ENCODE measurements around the gene WWOX. TPM values are rescaled to one million over a fixed set of nuclear protein-coding genes. Genes with fewer than 3 reads are reported as not detected.

WWOX gene
- total and polyA plus RNA-seq, 2 of the 8 experiments (the other 6 are each of a cell fraction or from before 2014, with no cell fraction given) = 5.4 to 16.7 TPM

- no peak for DNase-seq (ENCODE audit: low read depth in 1 of 2, low spot score in 2 of 2)
- Histone ChIP-seq H4K8ac (ENCODE audit: extremely low read depth, insufficient read depth, low read length) (no peak overlapping the region), H4K91ac (replicated peaks; ENCODE audit: insufficient read length, low read length) (no peak overlapping the region), H3K56ac (replicated peaks; ENCODE audit: insufficient read length, low read depth, low read length) (no peak overlapping the region), H3K4ac (replicated peaks; ENCODE audit: insufficient read length, low read depth, low read length) (no peak overlapping the region), H2AFZ (ENCODE audit: low read length) (no peak overlapping the region), H4K20me1 (replicated peaks in 1 of 2; ENCODE audit: control insufficient read depth in 1 of 2, insufficient read depth in 2 of 2, low read length in 2 of 2) (no peaks in the 10 kb centered on the region), H3K4me3 (ENCODE audit: extremely low read depth in 1 of 4, insufficient read depth in 2 of 4, low read depth in 3 of 4, low read length in 4 of 4) (no peak overlapping the region), H4K5ac (ENCODE audit: insufficient read length, low read depth, low read length) (no peak overlapping the region), H3K79me1 (ENCODE audit: low read depth, low read length) (no peaks in the 10 kb centered on the region), H2BK5ac (ENCODE audit: low read depth, low read length) (no peak overlapping the region), H3K4me1 (replicated peaks in 1 of 4; ENCODE audit: control insufficient read depth in 3 of 4, insufficient read depth in 4 of 4, low read length in 3 of 4) (no peaks in the 10 kb centered on the region), H2BK15ac (ENCODE audit: low read length) (no peak overlapping the region), H2BK20ac (ENCODE audit: low read length) (no peak overlapping the region), H3K36me3 (ENCODE audit: control insufficient read depth in 2 of 4, insufficient read depth in 4 of 4, low read length in 3 of 4) (no peaks in the 10 kb centered on the region), H3K23me2 (ENCODE audit: low read depth, low read length) (no peaks in the 10 kb centered on the region), H3K4me2 (ENCODE audit: insufficient read depth in 1 of 2, low read depth in 2 of 2, low read length in 2 of 2) (no peak overlapping the region), H3K23ac (ENCODE audit: insufficient read length) (no peak overlapping the region), H3K9me3 (ENCODE audit: insufficient read depth in 2 of 2, low read depth in 1 of 2, low read length in 1 of 2) (no peaks in the 10 kb centered on the region), H2BK120ac (replicated peaks; ENCODE audit: low read depth, low read length) (no peak overlapping the region), H2AK5ac (ENCODE audit: low read depth, low read length) (no peak overlapping the region), H3K27ac (ENCODE audit: low read depth, low read length) (no peak overlapping the region), H3K18ac (ENCODE audit: extremely low read depth, low read length) (no peak overlapping the region), H2BK12ac (ENCODE audit: low read depth, low read length) (no peak overlapping the region), H3K79me2 (ENCODE audit: control insufficient read depth in 1 of 2, insufficient read depth in 2 of 2, low read length in 2 of 2) (no peaks in the 10 kb centered on the region), H3K9ac (replicated peaks in 1 of 4; ENCODE audit: extremely low read depth in 1 of 4, low read depth in 3 of 4, low read length in 3 of 4) (no peak overlapping the region), H3K27me3 (replicated peaks in 1 of 4; ENCODE audit: control insufficient read depth in 3 of 4, extremely low read depth in 1 of 4, insufficient read depth in 3 of 4, low read length in 3 of 4) (no peaks in the 10 kb centered on the region), H3K14ac (ENCODE audit: insufficient read length) (no peak overlapping the region)
- 74% methylated on average over 4 of the region's 4 CpGs; no CpG with 5 or more reads in 1 of the 2 experiments for WGBS, 2 experiments (ENCODE audit: extremely low coverage in 1 of 2, insufficient coverage in 1 of 2, insufficient read length in 1 of 2, insufficient replicate concordance in 2 of 2, low coverage in 1 of 2, low lambda C conversion rate in 2 of 2, missing lambda C conversion rate in 1 of 2)
- ChIA-PET CTCF (ENCODE audit: partially characterized antibody) (interaction anchor here (0.9 kb wide), 1 partner anchor 260 kb away, joined by 3 read pairs; no protein-coding TSS in a partner anchor), POLR2A (ENCODE audit: partially characterized antibody) (no interaction called here)
- TF ChIP-seq SIX5 (IDR thresholded peaks at IDR 0.05; ENCODE audit: low read depth, low read length) (no peak), BRCA1 (IDR thresholded peaks at IDR 0.05; ENCODE audit: low read depth, low read length) (no peak), JUN (IDR thresholded peaks at IDR 0.05; ENCODE audit: low read depth, low read length) (no peak), BACH1 (IDR thresholded peaks at IDR 0.05; ENCODE audit: low read length) (no peak), HDAC6 (IDR thresholded peaks at IDR 0.05; ENCODE audit: low read depth, low read length) (no peak)
- no peak for FAIRE-seq
Observed at GRCh38 chr16:78677181-78677731, 577.8 kb downstream of the WWOX start.

All from H1 (cell line).